Endothelial cell (in vitro differentiated cells): ENCODE data around the gene NKAIN2. TPM values are rescaled to one million over a fixed set of nuclear protein-coding genes. Genes with fewer than 3 reads are reported as not detected.

Experiments
- DNase-seq: peaks from one replicate; pipeline ENCODE4 v3.0.0; 2021; ENCODE audit warnings: low spot score
- H3K27ac Mint-ChIP-seq: one replicate; pipeline ENCODE4 v1.8.0; 2021; ENCODE audit warnings: mixed read lengths, inconsistent platforms; ENCODE audit not compliant: unreplicated experiment
- H3K27me3 Mint-ChIP-seq: one replicate; pipeline ENCODE4 v1.8.0; 2021; ENCODE audit warnings: mild to moderate bottlenecking, moderate library complexity, mixed read lengths, inconsistent platforms; ENCODE audit not compliant: unreplicated experiment
- H3K36me3 Mint-ChIP-seq: one replicate; pipeline ENCODE4 v1.8.0; 2021; ENCODE audit warnings: mild to moderate bottlenecking, low read depth, mixed read lengths, inconsistent platforms; ENCODE audit not compliant: unreplicated experiment
- H3K4me1 Mint-ChIP-seq: one replicate; pipeline ENCODE4 v1.8.0; 2021; ENCODE audit warnings: mild to moderate bottlenecking, mixed read lengths, inconsistent platforms; ENCODE audit not compliant: unreplicated experiment
- H3K4me3 Mint-ChIP-seq: one replicate; pipeline ENCODE4 v1.8.0; 2021; ENCODE audit warnings: mild to moderate bottlenecking, mixed read lengths, inconsistent platforms; ENCODE audit not compliant: unreplicated experiment
- H3K9me3 Mint-ChIP-seq: one replicate; pipeline ENCODE4 v1.8.0; 2021; ENCODE audit warnings: mixed read lengths, inconsistent platforms; ENCODE audit not compliant: unreplicated experiment
- CTCF ChIP-seq: fragments of 200-600 bp; sonication (generic); IDR thresholded peaks from one replicate; pipeline ENCODE4 v1.5.0; 2021; ENCODE audit warnings: antibody characterized with exemption; ENCODE audit not compliant: unreplicated experiment
- total RNA-seq: library from RNA; stranded (reverse); fragmentation: NEBNext Ultra II Directional; extraction: Animal tissue kit (Norgen Biotek cat#: 25700); gene quantifications from one replicate; pipeline ENCODE4 v1.2.1, GENCODE V29; 2021; ENCODE audit not compliant: unreplicated experiment

NKAIN2 gene
- total RNA-seq, 1 donor from 2014 or later, result 9.5 TPM

- H3K9me3 Mint-ChIP-seq, result no peaks in the 10 kb centered on the region
- no peak for DNase-seq
- no peak overlapping the region for H3K27ac Mint-ChIP-seq
- peaks cover 27% of the 10 kb centered on the region for H3K4me1 Mint-ChIP-seq
- H3K4me3 Mint-ChIP-seq, result no peak overlapping the region
- no peaks in the 10 kb centered on the region for H3K36me3 Mint-ChIP-seq
- TF ChIP-seq CTCF, result no peak
- H3K27me3 Mint-ChIP-seq, result no peaks in the 10 kb centered on the region
Observed at GRCh38 chr6:124007266-124007665, 203.6 kb downstream of the NKAIN2 start.

GRCh38 chr6:124008000-124008987, 204.6 kb downstream of the NKAIN2 start:
- Mint-ChIP-seq H3K4me1 (peaks cover 26% of the 10 kb centered on the region), H3K36me3 (no peaks in the 10 kb centered on the region), H3K27me3 (no peaks in the 10 kb centered on the region), H3K9me3 (no peaks in the 10 kb centered on the region), H3K4me3 (no peak overlapping the region), H3K27ac (peak overlapping the region; percentile 24)
- TF ChIP-seq CTCF, result no peak
- DNase-seq, result no peak

GRCh38 chr6:124008988-124009765, 205.5 kb downstream of the NKAIN2 start:
- Mint-ChIP-seq H3K9me3 (no peaks in the 10 kb centered on the region), H3K4me3 (no peak overlapping the region), H3K27me3 (no peaks in the 10 kb centered on the region), H3K36me3 (no peaks in the 10 kb centered on the region), H3K4me1 (peaks cover 21% of the 10 kb centered on the region), H3K27ac (no peak overlapping the region)
- TF ChIP-seq CTCF, result no peak
- no peak for DNase-seq

- Mint-ChIP-seq H3K4me1 (peaks cover 17% of the 10 kb centered on the region), H3K27me3 (no peaks in the 10 kb centered on the region), H3K27ac (no peak overlapping the region), H3K9me3 (no peaks in the 10 kb centered on the region), H3K4me3 (no peak overlapping the region), H3K36me3 (no peaks in the 10 kb centered on the region)
- DNase-seq, result no peak
- no peak for TF ChIP-seq CTCF
Observed at GRCh38 chr6:124010574-124010973, 206.9 kb downstream of the NKAIN2 start.
